Sigmoid colon (tissue), 4 donors: ENCODE measurements around the gene DYNLRB1.
A peak's percentile ranks its signal among the peaks of the same experiment; 100 is the strongest.

Experiments
- CTCF ChIP-seq, 4 experiments: fragments of 450-650 bp in 3 of 4; fragments of 200-600 bp in 1 of 4; IDR thresholded peaks; one replicate each; pipeline ENCODE4 v1.5.1; 2016 to 2019; ENCODE audit warnings: antibody characterized with exemption in 4 of 4, mild to moderate bottlenecking in 3 of 4, moderate library complexity in 2 of 4
- EP300 ChIP-seq, 4 donors: sonication (generic); formaldehyde crosslinking; IDR thresholded peaks; one replicate each; pipeline ENCODE4 v1.6.1; 2017; ENCODE audit warnings: antibody characterized with exemption in 4 of 4
- POLR2A ChIP-seq, 2 donors: fragments of 450-650 bp; IDR thresholded peaks; one replicate each; pipeline ENCODE4 v1.6.1; 2016; ENCODE audit warnings: antibody characterized with exemption in 2 of 2, mild to moderate bottlenecking in 2 of 2, moderate library complexity in 2 of 2
- POLR2AphosphoS5 ChIP-seq, 4 donors: sonication (generic); formaldehyde crosslinking; IDR thresholded peaks; one replicate each; pipeline ENCODE4 v1.6.1; 2017; ENCODE audit warnings: antibody characterized with exemption in 4 of 4

- TF ChIP-seq POLR2A (IDR thresholded peaks at IDR 0.05) (no peak), CTCF (IDR thresholded peaks at IDR 0.05) (peak in 3 of 4 experiments; percentile 30 to 53 (median 33)), POLR2AphosphoS5 (IDR thresholded peaks at IDR 0.05) (peak in 1 of 4 donors; percentile 18), EP300 (IDR thresholded peaks at IDR 0.05) (no peak)
Measured at GRCh38 chr20:34579191-34579978, 63.2 kb downstream of the DYNLRB1 start.
